ENCODE results near the gene DENND1B. TPM values are rescaled to one million over a fixed set of nuclear protein-coding genes. Genes with fewer than 3 reads are reported as not detected.
"Not testable (repeated sequence)": the region's sequence is repeated elsewhere in the genome, so short reads cannot be mapped to it uniquely, and the experiment has no call there.

The DENND1B gene
- polyA plus RNA-seq, 5 donors: 8.8 to 17.1 (median 13.8) TPM

DNA sequence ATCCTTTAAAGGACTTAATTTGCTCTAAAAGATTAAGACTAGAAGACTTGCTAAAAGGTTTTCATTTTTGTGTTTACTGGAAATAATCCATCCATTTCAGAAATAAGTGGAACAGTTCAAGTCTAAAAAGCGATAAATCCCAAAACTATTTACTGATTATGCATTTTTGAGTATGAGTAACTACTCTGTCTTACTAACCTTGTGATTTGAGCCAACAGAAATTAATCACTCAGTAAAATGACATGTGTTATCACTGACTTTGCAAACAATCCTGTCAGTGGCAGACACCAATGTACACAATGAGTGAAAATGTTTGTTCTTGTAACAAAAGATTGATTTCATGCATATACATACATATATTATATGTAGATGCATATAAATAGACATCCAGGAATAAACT lies 218.0 kb downstream of the DENND1B start:
- no peak for DNase-seq

DNA sequence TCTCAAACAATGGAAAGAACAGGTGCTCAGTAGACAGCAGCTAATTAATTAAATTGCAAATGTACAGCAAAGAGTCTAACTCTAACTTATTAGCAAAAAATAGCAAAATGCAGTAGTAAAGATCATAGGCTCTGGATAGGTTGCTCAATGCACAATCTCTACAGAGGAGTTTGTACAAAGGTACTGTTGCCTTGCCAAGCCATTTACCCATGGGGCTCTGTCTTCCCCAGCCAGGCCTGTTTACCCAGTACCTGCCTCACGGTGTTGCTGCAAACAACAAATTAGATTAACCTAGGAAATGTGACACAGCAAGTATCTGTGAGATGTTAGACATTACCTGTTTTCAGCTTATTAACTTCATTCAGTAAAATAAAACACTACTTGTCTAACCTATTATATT lies 222.0 kb downstream of the DENND1B start:
- DNase-seq: no peak

DNA sequence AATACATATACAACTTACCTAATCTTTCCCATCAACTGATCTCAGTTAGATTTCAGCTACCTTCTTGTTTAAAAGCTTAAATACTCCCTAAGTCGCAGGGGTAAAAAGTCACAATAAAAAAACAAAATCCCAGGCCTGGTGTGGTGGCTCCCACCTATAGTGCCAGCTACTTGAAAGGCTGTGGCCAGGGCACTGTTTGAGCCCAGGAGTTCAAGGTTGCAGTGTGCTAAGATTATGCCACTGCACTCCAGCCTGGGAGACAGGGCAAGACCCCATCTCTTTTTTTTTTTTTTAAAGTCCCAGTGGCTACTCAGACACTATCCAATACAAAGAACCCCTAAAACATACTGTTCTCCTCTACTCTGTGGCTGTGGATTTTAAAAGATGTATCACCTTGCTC lies 228.3 kb downstream of the DENND1B start:
- no peak for DNase-seq

DNA sequence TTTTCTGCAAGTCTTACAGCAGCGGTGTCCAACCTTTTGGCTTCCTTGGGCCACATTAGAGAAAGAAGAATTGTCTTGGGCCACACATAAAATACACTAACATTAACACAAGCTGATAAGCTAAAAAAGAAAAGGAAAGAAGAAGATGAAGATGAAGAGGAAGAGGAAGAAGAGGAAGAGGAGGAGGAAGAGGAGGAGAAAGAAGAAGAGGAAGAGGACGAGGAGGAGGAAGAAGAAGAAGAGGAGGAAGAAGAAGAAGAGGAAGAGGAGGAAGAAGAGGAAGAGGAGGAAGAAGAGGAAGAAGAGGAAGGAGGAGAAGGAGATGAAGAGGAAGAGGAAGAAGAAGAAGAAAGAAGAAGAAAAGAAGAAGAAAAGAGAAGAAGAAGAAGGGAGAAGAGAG lies 230.7 kb downstream of the DENND1B start:
- DNase-seq: no peak

- DNase-seq: no peak
These were observed 231.2 kb downstream of the DENND1B start for GRCh38 chr1:197544130-197544529.

GRCh38 chr1:197541411-197541810 lies 233.9 kb downstream of the DENND1B start:
- no peak for DNase-seq

- no peak for DNase-seq
These were observed 248.4 kb downstream of the DENND1B start for GRCh38 chr1:197526736-197527371.

DNA sequence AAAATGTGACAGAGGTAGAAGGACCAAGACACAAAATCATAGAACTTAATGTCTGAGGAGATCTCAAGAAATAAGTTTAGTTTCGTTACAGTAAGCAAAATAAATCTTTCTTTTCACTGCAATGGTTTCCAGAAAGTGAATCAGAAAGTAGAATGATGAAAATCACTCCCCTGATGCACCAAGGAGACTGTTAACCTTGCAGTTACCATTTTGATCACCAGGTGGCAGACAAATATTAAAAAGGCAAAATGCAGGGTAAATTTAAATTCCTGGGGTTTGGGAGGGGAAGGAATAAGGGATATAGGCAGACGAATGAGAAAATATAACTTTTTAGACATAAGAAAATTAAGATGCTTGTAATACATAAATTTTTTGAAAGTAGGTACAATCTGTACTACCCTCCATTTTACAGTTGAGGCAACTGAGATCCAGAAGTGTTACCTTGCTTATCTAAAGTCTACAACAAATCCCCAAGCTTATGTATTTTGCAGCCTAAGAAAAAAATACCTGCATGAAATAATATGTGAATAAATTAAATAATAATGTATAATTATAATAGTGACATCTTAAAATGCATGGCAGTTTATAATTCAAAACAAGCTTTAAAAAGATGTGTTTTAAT lies 254.1 kb downstream of the DENND1B start:
- DNase-seq: no peak

GRCh38 chr1:197519741-197520334 lies 255.4 kb downstream of the DENND1B start:
- no peak for DNase-seq

DNA sequence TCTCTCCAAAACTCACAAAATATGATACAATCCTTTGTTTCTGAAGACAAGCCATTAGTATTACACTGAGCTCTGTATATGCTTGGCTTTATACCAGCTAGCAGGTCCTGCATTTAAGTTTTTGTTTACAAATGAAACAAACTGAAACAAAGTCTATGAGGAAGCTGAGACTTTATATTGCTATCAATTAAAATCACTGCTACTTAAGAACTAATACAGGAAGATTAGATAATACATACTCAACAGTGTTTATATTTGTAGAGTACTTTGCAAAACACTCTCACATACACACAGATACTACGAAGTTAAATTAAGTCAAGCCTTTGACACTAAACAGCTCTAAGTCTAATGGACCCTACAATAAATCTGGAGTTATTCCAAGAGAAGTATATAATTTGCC lies 259.9 kb downstream of the DENND1B start:
- peak; percentile 17 to 31 for DNase-seq

GRCh38 chr1:197510691-197511378 lies 264.4 kb downstream of the DENND1B start:
- no peak for DNase-seq

DNA sequence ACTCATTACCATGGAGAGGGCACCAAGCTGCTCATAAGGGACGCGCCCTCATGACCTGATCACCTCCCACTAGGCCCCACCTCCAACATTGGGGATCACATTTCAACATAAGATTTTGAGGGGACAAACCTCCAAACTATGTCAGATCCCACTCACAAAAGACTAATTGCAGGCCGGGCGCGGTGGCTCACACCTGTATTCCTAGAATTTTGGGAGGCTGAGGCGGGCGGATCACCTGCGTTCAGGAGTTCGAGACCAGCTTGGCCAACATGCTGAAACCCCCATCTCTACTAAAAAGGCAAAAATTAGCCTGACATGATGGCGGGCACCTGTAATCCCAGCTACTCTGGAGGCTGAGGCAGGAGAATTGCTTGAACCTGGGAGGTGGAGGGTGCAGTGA lies 278.6 kb downstream of the DENND1B start:
- DNase-seq: no peak

DNA sequence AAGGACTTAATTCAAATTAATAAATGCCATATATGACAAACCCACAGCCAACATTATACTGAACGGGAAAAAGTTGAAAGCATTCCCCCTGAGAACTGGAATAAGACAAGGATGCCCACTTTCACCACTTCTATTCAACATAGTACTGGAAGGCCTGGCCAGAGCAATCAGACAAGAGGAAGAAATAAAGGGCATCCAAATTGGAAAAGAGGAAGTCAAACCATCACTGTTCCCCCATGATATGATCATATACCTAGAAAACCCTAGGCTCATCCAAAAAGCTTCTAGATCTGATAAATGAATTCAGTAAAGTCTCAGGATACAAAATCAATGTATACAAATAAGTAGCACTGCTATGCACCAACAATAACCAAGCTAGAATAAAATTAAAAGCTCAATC lies 283.8 kb downstream of the DENND1B start:
- DNase-seq: not testable (repeated sequence)

- peak in 1 of 2 donors; percentile 17 for DNase-seq
These were observed 288.3 kb downstream of the DENND1B start for GRCh38 chr1:197486946-197487345.

GRCh38 chr1:197485790-197486189 lies 289.5 kb downstream of the DENND1B start:
- DNase-seq: no peak

DNA sequence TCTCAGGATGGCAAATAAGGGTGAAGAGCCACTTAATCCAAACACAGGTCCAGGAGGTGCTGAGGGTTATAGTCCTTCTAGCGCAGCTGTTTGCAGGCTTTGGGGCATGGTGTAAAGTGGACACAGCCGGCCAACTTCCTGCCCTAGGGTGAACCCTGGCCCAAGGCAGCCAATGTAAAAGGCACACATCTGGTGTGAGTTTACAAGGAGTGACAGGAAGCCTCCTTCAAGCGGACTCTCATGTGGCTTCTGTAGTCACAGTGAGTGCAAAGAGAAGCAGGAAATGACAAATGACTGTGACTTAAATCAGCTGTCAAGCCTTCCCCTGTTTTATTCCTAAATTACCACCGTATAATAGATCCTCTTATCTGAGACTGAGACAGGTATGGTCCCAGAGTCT lies 294.2 kb downstream of the DENND1B start:
- DNase-seq: no peak

DNA sequence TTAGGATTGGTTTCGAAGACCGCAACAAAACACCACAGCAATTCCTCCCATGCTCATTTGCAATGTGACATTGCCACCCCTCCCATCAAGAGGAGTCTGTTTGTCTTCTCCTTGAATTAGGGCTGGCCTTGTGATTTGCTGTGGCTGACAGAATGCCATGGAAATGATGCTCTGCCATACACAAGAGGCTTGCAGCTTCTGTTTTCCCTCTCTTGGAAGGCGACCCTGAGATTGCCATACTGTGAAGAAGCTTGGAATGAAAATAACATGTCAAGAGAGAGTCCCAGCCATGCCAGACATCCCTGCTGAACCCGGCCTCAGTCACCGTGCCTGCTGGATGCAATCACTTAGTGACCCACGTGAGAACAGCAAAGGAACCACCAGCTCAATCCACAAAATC lies 294.8 kb downstream of the DENND1B start:
- no peak for DNase-seq

DNA sequence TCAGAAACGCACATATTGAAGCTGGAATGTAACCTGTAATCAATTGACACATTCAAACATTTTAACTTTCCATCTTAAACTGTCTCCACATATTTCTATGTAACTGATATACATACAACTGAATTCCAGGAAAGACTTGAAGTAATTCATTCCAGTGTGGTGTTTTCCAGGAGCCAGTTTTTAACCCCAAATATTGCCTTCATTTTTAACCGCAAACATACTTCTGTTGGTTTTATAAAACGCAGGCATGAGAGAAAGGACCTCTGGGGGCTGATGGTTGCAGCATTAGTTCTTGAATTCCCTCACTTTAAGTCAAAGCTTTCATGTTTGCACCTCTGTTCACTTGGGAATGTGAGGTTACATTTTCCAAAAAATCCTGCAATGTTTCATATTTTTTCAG lies 303.1 kb downstream of the DENND1B start:
- DNase-seq: no peak

DNA sequence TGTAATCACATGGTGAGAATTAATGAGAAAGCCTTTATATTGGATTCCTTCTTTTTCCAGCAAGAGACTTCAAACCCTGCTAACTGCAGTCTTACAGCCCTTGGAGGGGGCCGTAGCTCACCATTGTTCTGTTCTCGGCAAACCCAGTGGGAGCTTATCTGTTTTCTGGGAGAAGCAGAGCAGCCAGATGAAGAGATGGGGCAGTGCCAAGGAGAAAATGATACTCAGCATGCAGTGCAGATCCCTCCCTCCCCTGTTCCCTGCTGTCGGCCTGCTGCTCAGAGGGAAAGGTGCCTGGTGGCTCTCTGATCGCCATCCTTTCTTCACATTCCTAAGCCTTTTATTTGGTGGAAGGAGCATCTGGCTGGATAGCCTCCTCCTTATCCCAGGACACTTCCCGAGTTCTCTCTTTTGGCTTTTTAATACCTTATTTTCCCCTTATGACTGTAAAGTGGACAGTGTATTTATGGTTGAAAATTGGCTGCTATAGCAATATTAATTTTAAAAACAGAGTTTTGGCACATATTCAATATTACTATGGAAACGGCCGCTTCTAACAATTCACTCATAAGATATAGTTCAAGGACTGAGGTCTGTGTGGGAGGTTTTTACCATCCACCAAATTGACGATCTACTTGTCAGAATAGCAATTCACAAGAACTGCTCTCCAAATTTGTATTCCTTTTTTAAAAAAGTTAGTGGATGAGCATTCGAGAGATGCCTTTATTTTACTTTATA lies 303.9 kb downstream of the DENND1B start:
- DNase-seq: peak in 1 of 2 donors; percentile 17

GRCh38 chr1:197470330-197470729 lies 304.9 kb downstream of the DENND1B start:
- no peak for DNase-seq

GRCh38 chr1:197469620-197470210 lies 305.6 kb downstream of the DENND1B start:
- no peak for DNase-seq

Measured in right lung (tissue), 5 donors.